Esophagus squamous epithelium (tissue), 4 donors: ENCODE data around the gene LDLRAD4.

Source experiments
- CTCF ChIP-seq, 6 experiments: fragments of 450-650 bp in 4 of 6; fragments of 200-600 bp in 2 of 6; sonication (generic) in 2 of 6; IDR thresholded peaks; one replicate each; pipeline ENCODE4 v1.5.1; 2016 to 2019; ENCODE audit warnings: antibody characterized with exemption in 6 of 6, mild to moderate bottlenecking in 4 of 6, moderate library complexity in 4 of 6
- POLR2A ChIP-seq, 4 donors: fragments of 450-650 bp; IDR thresholded peaks; one replicate each; pipeline ENCODE4 v1.6.1; 2017; ENCODE audit warnings: antibody characterized with exemption in 4 of 4, mild to moderate bottlenecking in 4 of 4, moderate library complexity in 3 of 4

- no peak for TF ChIP-seq CTCF (IDR thresholded peaks at IDR 0.05)
- TF ChIP-seq POLR2A (IDR thresholded peaks at IDR 0.05): no peak
Observed at GRCh38 chr18:13565228-13565627, 346.7 kb downstream of the LDLRAD4 start.
